ENCODE results near the gene COQ8A.

COQ8A gene

DNA sequence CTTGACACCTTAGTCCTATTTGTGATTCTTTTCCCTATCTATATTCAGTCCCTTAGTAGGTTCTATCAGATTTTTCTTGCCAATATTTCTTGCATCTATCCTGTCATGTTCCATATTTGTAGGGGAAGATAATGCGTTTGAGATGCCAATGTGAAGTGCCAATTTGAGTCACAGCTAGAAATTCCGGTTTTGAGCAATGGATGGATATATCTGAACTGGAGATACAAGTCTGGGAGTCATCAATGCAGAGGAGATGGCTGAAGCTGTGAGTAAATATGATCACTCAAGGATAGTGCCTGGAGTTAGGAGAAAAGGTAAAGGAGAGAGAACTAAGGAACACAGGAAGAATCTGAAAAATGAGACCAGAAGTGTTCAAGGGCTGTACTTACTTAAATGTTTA, 93.8 kb downstream of the COQ8A start:
- no peak for DNase-seq

DNA sequence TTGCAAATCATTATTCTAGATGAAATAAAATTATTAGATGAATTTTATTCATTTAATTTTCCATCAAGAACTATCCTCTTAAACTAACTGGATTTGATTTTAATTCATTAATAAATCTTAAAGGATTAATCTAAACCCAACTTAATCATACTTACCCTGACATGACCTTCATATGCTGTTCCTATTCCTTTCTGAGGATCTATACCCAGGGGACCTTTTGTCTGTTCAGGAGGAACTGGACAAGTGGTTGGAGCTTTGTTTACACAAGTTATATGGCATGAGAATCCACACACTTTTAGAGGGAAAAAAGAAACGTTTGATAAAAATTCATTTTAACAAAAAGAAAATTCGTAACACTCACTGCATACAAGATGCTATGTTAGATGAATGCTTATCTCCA, 95.2 kb downstream of the COQ8A start:
- DNase-seq, result no peak

DNA sequence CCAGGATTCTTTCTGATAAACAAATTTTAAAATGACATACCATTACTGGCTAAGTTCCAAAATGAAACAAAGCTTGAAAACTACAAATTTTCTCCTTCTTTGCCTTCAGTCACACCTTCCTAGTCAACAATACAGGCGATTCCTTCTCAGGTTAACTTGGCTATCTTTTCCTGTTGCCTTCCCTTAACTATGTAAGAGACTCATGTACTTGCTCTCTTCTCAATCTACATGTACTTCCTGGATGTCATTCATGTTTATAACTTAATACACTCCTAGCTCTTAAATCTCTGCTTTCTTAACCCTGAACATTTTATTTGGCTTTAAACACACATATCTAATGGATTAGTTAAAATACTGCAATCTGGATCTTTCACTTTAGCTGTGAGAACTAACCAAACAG, 97.0 kb downstream of the COQ8A start:
- DNase-seq, result no peak

All from activated CD4-positive, alpha-beta T cell treated with anti-CD3 and anti-CD28 coated beads, Interleukin-10, Interleukin-2, amounts not matched to agents 100 ng/mL and 50 ng/mL, durations not matched to agents 16 hours and 8 hours (primary cell).